Activated CD4-positive, alpha-beta T cell treated with anti-CD3 and anti-CD28 coated beads, Interleukin-2, amount 50 U/mL, for 48 hours (primary cell): Measurements from ENCODE around the gene SYNPO2.

Experiments
- DNase-seq, 2 experiments: peaks; one replicate each; pipeline ENCODE4 v3.0.0-alpha.2; 2020

Gene SYNPO2

GRCh38 chr4:118883861-118884260 lies 4.8 kb upstream of the SYNPO2 start:
- DNase-seq: no peak

DNA sequence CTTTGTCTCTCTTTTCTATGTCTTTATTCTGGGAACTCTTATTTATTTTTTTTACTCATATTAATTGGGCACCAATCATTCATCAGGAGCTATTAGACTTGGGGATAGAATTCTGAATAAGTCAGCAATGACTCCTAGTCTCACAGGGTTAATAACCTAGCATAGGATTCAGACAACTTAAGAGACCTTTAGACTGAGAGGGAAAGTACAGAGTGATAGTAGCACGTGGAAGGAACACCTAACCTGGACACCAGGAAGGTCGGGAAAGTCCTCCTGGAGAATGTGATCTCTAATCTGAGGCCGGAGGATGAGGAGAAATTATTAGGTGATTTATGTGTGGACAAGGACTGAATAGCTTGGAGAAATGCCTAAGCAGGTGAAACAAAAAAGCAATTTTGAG lies 3.9 kb upstream of the SYNPO2 start:
- no peak for DNase-seq

GRCh38 chr4:118889312-118889691 lies 648 bp downstream of the SYNPO2 start:
- no peak for DNase-seq

- no peak for DNase-seq
Observed at GRCh38 chr4:118894034-118894433, 5.4 kb downstream of the SYNPO2 start.

DNA sequence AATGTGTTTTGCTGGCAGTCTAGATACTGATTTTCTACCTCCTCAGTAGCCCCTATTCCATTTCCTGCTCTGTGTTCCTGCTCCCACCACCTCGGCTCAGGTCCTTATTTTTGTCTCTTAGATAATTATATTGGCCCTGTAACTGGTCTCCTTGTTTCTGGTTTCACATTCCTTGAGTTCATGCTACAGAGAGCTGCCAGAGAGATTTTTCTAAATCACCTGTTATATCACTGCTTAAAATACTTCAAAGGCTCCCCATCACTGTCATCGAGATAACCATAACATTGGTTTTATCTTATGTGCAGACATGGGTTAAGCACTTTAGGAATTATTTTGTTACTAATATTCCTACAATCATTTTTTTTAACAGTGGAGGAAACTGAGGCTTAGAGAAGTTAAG lies 9.6 kb downstream of the SYNPO2 start:
- no peak for DNase-seq

DNA sequence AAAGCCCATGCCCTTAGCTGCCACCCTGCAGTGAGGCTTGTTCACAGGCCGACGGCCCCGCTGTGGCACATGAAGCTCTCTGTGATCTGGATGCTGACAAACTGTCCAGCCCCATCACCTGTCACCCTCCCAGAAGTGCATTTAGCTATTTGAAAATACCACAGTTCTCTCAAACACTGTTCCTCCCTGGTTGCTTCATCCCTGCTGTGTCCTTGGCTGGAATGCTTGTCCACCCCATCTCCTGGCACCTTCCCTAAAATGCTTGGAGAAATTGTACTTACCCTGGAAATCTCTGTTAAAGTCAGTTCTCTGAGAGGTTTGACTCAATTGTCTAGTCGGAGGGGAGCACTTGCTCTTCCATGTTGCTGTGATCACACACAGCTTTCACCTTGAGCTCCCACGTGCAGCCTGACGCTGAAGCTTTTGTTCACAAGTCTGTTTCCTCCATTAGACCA lies 10.1 kb downstream of the SYNPO2 start:
- DNase-seq: no peak

GRCh38 chr4:118904418-118904817 lies 15.8 kb downstream of the SYNPO2 start:
- DNase-seq: no peak

DNA sequence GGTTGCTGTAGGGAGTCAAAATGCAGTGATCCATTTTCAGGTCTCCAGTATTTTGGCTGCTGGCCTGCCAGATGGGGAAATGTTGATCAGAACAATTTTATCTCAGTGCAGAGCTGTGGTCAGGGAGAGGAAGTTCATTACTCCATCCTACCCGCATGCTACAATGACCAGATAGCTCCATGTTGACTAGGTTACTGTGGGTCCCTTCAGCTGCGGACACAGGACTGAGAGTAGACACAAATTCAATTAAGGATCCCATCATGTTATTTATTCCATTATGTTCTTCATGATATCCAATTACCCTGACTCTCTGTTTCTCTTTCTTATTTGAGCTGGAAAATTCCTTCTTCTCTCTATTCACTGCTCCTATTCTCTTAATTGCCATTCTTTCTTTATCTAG lies 16.3 kb downstream of the SYNPO2 start:
- no peak for DNase-seq

DNA sequence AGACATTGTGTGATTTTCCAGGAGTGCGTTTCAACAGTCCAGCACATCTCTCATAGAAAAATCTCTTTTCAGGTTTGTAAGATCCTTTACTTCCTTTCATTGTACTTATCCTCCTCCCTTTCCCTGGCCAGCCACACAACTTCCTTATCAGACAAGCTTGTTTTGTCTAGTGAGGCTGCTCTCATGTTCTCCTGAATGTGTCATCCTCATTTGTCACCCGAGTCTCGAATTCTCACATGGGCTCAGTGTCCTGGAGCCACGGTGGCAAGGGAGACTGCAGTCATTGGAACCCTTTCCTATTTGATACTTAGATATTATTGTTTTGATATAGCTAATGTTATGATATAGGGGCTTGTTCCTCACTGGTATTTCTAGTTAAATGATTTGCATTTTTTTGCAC lies 16.9 kb downstream of the SYNPO2 start:
- DNase-seq: no peak

DNA sequence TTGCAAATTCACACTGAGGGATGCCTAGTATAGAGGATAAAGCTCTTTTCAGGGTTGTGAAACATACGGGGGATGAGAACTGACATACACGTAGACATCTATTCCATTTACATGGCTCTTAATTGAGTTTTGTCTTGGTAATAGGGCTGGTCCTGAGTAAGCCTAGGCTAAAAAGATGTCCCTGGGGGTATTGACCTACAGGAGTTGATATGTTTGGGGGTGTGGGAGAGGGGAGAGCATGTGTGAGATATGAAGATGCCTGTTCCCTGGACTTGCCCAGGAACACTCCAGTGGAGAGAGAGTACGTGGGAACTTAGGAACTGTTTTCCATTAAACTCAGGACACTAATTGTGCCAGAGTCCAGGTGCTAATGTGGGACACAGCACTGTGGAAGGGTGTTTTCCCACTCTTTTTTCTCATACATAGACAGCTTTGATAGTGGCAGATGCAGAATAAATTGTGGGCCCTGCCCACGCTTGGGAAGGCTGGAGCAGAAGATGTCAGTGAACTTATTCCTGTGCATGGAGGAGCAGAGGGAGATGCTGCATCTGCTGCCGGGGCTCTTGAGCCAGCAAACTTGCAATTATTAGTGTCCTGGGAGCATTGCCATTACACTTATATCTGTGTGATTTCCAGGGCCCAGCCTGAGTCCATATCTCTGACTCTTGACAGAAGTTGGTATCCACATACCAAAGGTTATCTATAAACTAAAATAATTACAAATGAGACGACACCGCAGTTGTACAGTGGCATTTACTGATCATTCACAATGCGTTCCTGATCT lies 20.7 kb downstream of the SYNPO2 start:
- no peak for DNase-seq

- DNase-seq: no peak
Observed at GRCh38 chr4:118910221-118910620, 21.6 kb downstream of the SYNPO2 start.

GRCh38 chr4:118911238-118911703 lies 22.6 kb downstream of the SYNPO2 start:
- no peak for DNase-seq

DNA sequence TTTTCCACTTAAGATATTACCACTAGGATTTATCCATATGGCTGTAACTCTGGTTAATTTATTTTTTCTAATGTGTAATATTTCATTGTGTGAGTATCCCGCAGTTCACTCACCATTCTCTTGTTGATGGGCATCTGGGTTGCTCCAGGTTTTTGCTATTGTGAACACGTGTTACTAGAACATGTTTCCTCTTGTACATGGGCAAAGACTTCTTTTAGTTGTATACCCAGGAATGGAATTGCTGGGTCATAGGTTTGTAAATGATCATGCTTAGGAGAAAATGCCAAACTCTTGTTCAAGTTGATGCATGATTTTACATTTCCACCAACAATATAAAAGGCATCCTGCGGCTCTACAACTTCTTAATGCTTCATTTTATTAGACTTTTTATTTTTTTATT lies 26.8 kb downstream of the SYNPO2 start:
- DNase-seq: no peak

GRCh38 chr4:118916691-118917289 lies 28.1 kb downstream of the SYNPO2 start:
- DNase-seq: no peak

- DNase-seq: no peak
Observed at GRCh38 chr4:118917582-118917981, 28.9 kb downstream of the SYNPO2 start.

DNA sequence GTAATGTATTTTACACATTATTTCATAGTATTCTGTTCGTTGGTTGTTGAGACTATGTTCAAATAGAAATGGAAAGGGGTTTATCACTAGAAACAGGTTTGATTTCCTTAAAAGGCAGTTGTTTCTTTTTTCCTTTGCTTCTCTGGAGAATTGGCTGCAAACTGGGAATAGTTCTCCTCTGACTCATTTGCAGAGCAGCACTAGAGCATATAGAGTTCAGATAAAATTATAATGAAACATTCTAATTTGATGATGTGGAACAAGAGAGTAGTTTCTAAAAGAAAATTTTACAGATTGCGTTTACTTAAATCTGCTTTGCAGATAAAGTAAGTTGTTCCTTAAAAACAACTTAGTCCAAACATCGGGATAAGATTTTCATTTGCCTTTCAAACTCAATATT lies 29.7 kb downstream of the SYNPO2 start:
- no peak for DNase-seq

- DNase-seq: no peak
Observed at GRCh38 chr4:118920247-118920646, 31.6 kb downstream of the SYNPO2 start.

- DNase-seq: no peak
Observed at GRCh38 chr4:118921786-118922185, 33.1 kb downstream of the SYNPO2 start.

DNA sequence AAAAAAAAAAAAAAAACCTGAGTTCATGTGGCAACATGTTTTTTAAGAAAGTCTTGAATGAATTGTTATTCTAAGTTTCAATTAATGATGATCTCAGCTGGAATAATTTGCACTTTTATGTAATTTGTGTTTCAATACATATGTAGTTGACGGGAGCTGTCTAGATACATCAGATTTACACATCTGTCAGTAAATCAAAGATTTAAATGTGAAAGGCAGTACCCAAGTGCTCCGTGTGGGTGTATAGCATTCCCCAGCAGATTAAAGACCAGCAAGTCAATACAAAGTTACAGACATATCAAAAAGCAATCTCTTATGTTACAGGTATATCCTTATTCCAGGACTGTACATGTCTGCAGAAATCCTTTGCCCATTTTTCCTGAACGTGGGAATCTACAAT lies 35.2 kb downstream of the SYNPO2 start:
- DNase-seq: no peak

- DNase-seq: no peak
Observed at GRCh38 chr4:118927974-118928373, 39.3 kb downstream of the SYNPO2 start.

- no peak for DNase-seq
Observed at GRCh38 chr4:118930255-118930654, 41.6 kb downstream of the SYNPO2 start.

DNA sequence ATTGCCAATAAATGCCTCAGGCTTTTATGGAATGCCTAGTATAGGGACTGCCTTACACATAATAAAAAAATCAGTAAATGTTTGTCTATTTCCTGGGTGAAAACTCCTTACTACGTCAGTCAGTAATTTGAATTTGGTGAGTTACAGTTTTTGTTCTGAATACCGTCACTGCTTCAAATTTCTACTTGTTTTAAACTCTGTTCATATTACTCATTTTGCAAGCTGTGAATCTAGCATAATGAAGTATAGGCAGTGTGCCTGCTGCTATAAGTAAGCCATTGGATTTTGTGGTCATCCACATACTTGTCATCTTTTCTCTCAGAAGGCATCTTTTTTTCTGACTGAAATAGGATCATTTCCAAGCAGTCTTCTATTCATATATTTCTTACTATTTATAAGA lies 43.1 kb downstream of the SYNPO2 start:
- no peak for DNase-seq

GRCh38 chr4:118935819-118936218 lies 47.2 kb downstream of the SYNPO2 start:
- DNase-seq: no peak

- no peak for DNase-seq
Observed at GRCh38 chr4:118936406-118936805, 47.8 kb downstream of the SYNPO2 start.
